Stomach (tissue), 9 donors: ENCODE results near the gene ZNF747. TPM values are rescaled to one million over a fixed set of nuclear protein-coding genes. Genes with fewer than 3 reads are reported as not detected.
"Not testable (repeated sequence)": the region's sequence is repeated elsewhere in the genome, so short reads cannot be mapped to it uniquely, and the experiment has no call there.

Source experiments
- DNase-seq, 2 donors: peaks; one replicate each; pipeline versions ENCODE4 v3.0.0 to v3.0.0-alpha.2; 2013 to 2019
- H3K27ac ChIP-seq, 5 donors: fragments of 200-600 bp in 4 of 5; sonication (generic) in 4 of 5; one replicate each; pipeline ENCODE4 v1.5.1; 2013 to 2019; ENCODE audit warnings: mild to moderate bottlenecking in 1 of 5, moderate library complexity in 1 of 5
- H3K27me3 ChIP-seq, 3 donors: fragments of 200-600 bp; sonication (generic); one replicate each; pipeline ENCODE4 v1.5.1; 2017 to 2019; ENCODE audit warnings: mixed run types in 1 of 3
- H3K36me3 ChIP-seq, 4 donors: fragments of 200-600 bp; sonication (generic); 1 replicate in 3 of 4; 2 replicates in 1 of 4; pipeline ENCODE4 v1.5.1; 2016 to 2019
- H3K4me1 ChIP-seq, 4 donors: fragments of 200-600 bp; sonication (generic); one replicate each; pipeline ENCODE4 v1.5.1; 2016 to 2019
- H3K4me3 ChIP-seq, 4 donors: fragments of 200-600 bp; sonication (generic) in 3 of 4; one replicate each; pipeline ENCODE4 v1.5.1; 2016 to 2019; ENCODE audit warnings: mild to moderate bottlenecking in 1 of 4
- H3K9me3 ChIP-seq, 4 donors: fragments of 200-600 bp; sonication (generic); one replicate each; pipeline ENCODE4 v1.5.1; 2016 to 2019
- EP300 ChIP-seq: sonication (generic); formaldehyde crosslinking; IDR thresholded peaks from one replicate; pipeline ENCODE4 v1.6.1; 2017; ENCODE audit warnings: antibody characterized with exemption
- POLR2A ChIP-seq, 4 donors: fragments of 450-650 bp; IDR thresholded peaks; one replicate each; pipeline ENCODE4 v1.6.1; 2016; ENCODE audit warnings: antibody characterized with exemption in 4 of 4, control low read depth in 2 of 4, mild to moderate bottlenecking in 1 of 4, moderate library complexity in 1 of 4
- POLR2AphosphoS5 ChIP-seq, 3 donors: sonication (generic); formaldehyde crosslinking; IDR thresholded peaks; one replicate each; pipeline ENCODE4 v1.6.1; 2016; ENCODE audit warnings: antibody characterized with exemption in 3 of 3
- whole genome bisulfite sequencing, 5 donors: extraction: QIAGEN DNeasy Blood & Tissue Kit in 3 of 5; methylation state at CpG; one replicate each; pipeline versions ENCODE4 v1.1.5 to v1.1.7; 2013 to 2018; 5-methylcytosine and 5-hydroxymethylcytosine counted together
- intact Hi-C: fragments of 100-400 bp; cut with DNase I; formaldehyde crosslinking; loops from one replicate; pipeline ENCODE4 v1.15.1; 2023; ENCODE audit warnings: low total_unique reads
- polyA plus RNA-seq, 3 donors: library from polyadenylated mRNA; stranded (reverse); fragments of 200-250 nt; gene quantifications; one replicate each; pipeline ENCODE4 v1.2.3, GENCODE V29; 2013
- total RNA-seq, 5 donors: library from RNA; depleted of rRNA; stranded (reverse); fragments of >200 nt; gene quantifications; one replicate each; pipeline versions ENCODE4 v1.1.0 to v1.2.3, GENCODE V29; 2014 to 2016
- TF ChIP-seq, protein P1 (sequence below), 7 experiments: fragments of 450-650 bp in 4 of 7; fragments of 200-600 bp in 3 of 7; sonication (generic) in 3 of 7; IDR thresholded peaks; one replicate each; pipeline ENCODE4 v1.5.1; 2016 to 2019; ENCODE audit warnings: antibody characterized with exemption in 7 of 7, control low read depth in 2 of 7, mild to moderate bottlenecking in 1 of 7
- donor health status: healthy with polysubstance abuse.
- donor health status: Bipolar disorder and iron deficiency.
- donor health status: healthy.

The ZNF747 gene
- total and polyA plus RNA-seq, 8 donors: 6.2 to 18.7 (median 10.8) TPM

GRCh38 chr16:30539000-30539964 lies 4.6 kb upstream of the ZNF747 start:
- TF ChIP-seq EP300 (no peak), POLR2AphosphoS5 (IDR thresholded peaks at IDR 0.05) (no peak), POLR2A (IDR thresholded peaks at IDR 0.05) (no peak)
- TF ChIP-seq, protein P1, sequence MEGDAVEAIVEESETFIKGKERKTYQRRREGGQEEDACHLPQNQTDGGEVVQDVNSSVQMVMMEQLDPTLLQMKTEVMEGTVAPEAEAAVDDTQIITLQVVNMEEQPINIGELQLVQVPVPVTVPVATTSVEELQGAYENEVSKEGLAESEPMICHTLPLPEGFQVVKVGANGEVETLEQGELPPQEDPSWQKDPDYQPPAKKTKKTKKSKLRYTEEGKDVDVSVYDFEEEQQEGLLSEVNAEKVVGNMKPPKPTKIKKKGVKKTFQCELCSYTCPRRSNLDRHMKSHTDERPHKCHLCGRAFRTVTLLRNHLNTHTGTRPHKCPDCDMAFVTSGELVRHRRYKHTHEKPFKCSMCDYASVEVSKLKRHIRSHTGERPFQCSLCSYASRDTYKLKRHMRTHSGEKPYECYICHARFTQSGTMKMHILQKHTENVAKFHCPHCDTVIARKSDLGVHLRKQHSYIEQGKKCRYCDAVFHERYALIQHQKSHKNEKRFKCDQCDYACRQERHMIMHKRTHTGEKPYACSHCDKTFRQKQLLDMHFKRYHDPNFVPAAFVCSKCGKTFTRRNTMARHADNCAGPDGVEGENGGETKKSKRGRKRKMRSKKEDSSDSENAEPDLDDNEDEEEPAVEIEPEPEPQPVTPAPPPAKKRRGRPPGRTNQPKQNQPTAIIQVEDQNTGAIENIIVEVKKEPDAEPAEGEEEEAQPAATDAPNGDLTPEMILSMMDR (IDR thresholded peaks at IDR 0.05): no peak
- WGBS, 5 donors: 48 to 70% (median 50%) methylated on average over 7 to 8 of the region's 8 CpGs
- Histone ChIP-seq H3K4me1 (peaks cover 11 to 44% (median 24%) of the 10 kb centered on the region in 4 donors), H3K36me3 (no peaks in the 10 kb centered on the region), H3K4me3 (no peak overlapping the region), H3K9me3 (no peaks in the 10 kb centered on the region), H3K27me3 (no peaks in the 10 kb centered on the region), H3K27ac (peak overlapping the region; percentile 78 to 84 (median 81))
- DNase-seq: no peak
- intact Hi-C loops: no loop called here

GRCh38 chr16:30536391-30537024 lies 1.9 kb upstream of the ZNF747 start:
- peak overlapping the region in 1 of 4 donors; percentile 60 for H3K4me3 ChIP-seq
- DNase-seq, H3K9me3 ChIP-seq, H3K27me3 ChIP-seq, intact Hi-C loops: not testable (repeated sequence)
- H3K27ac ChIP-seq: peak overlapping the region; percentile 26 to 98 (median 97)
- peaks cover 22 to 55% (median 39%) of the 10 kb centered on the region in 4 donors for H3K4me1 ChIP-seq
- H3K36me3 ChIP-seq: peaks cover 11 to 17% (median 16%) of the 10 kb centered on the region in 4 donors
- WGBS, 5 donors: 87 to 92% (median 91%) methylated on average over 13 of the region's 13 CpGs

DNA sequence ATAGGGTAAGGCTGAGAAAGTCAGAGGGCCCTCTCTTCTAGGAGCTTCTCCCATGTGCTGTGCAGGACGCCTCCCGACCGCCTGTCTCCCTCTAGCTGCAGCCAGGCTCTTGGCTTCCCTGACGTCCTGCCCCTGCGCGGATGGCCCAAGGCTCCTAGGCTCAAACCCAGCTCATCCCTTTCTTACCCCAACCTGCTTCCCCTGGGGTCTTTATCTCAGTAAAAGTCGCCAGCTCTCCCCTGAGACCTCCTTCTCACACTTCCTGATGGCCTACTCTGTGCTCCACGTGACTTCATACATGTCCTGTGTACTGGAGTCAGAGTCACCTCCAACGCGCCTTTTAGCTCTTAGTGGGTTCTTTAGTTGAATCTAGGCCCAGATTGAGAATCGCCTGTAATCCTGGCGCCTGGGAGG lies 1.1 kb upstream of the ZNF747 start:
- H3K9me3 ChIP-seq: no peaks in the 10 kb centered on the region
- intact Hi-C loops: no loop called here
- WGBS, 5 donors: 24 to 36% (median 25%) methylated on average over 9 to 12 of the region's 12 CpGs
- peaks cover 22 to 60% (median 36%) of the 10 kb centered on the region in 4 donors for H3K4me1 ChIP-seq
- no peaks in the 10 kb centered on the region for H3K27me3 ChIP-seq
- TF ChIP-seq EP300 (no peak), POLR2A (IDR thresholded peaks at IDR 0.05) (no peak), POLR2AphosphoS5 (IDR thresholded peaks at IDR 0.05) (peak in 1 of 3 donors; percentile 44)
- TF ChIP-seq, protein P1 (IDR thresholded peaks at IDR 0.05): peak in 5 of 7 experiments; percentile 22 to 68 (median 62)
- H3K36me3 ChIP-seq: peaks cover 13 to 24% (median 23%) of the 10 kb centered on the region in 4 donors
- peak; percentile 78 to 91 for DNase-seq
- H3K27ac ChIP-seq: peak overlapping the region; percentile 97 to 98 (median 98)
- H3K4me3 ChIP-seq: peak overlapping the region; percentile 60 to 81 (median 76)

DNA sequence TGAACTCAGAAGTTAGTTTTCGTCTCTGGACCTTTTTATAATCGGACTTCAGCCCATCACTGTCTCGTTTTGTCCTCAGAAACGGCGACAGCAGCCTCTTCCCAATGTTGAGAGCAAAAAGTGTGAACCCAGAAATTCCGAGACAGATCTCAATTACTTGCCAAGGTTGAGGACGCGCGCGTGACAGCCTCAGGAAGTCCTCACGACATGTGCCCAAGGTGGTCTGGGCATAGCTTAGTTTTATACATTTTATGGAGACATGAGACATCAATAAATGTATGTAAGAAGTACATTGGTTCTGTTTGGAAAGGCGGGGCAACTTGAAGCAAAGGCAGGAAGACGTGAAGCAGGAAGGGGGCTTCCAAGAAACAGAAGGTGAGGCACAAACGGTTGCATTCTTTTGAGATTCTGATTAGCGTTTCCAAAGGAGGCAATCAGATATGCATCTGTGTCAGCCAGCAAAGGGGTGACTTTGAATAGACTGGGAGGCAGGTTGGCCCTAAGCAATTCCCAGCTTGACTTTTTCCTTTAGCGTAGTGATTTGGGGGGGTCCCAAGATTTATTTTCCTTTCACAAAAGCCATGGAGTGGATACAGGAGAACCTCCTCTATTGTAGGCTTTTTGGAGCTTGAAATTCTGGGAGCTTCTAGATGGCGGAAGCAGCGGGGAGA lies 583 bp upstream of the ZNF747 start:
- TF ChIP-seq, protein P1 (IDR thresholded peaks at IDR 0.05): no peak
- TF ChIP-seq POLR2AphosphoS5 (IDR thresholded peaks at IDR 0.05): no peak
- no peak for TF ChIP-seq POLR2A (IDR thresholded peaks at IDR 0.05)
- TF ChIP-seq EP300: no peak
- WGBS, 5 donors: 1 to 7% (median 2%) methylated on average over 18 of the region's 18 CpGs
- intact Hi-C loops: no loop called here

More for the DNA sequence above, 583 bp upstream of the ZNF747 start:
- H3K4me1 ChIP-seq: peaks cover 22 to 61% (median 35%) of the 10 kb centered on the region in 4 donors
- peak overlapping the region; percentile 97 to 98 (median 98) for H3K27ac ChIP-seq
- peaks cover 13 to 29% (median 27%) of the 10 kb centered on the region in 4 donors for H3K36me3 ChIP-seq
- DNase-seq: no peak
- no peaks in the 10 kb centered on the region for H3K27me3 ChIP-seq
- no peaks in the 10 kb centered on the region for H3K9me3 ChIP-seq
- peak overlapping the region; percentile 60 to 81 (median 76) for H3K4me3 ChIP-seq
